Breast epithelium (tissue), 3 donors: ENCODE data around the gene AOPEP.

Source experiments
- CTCF ChIP-seq, 3 donors: fragments of 450-650 bp; IDR thresholded peaks; one replicate each; pipeline ENCODE4 v1.5.1; 2016 to 2017; ENCODE audit warnings: antibody characterized with exemption in 3 of 3, mild to moderate bottlenecking in 3 of 3, moderate library complexity in 3 of 3
- POLR2A ChIP-seq: fragments of 450-650 bp; IDR thresholded peaks from one replicate; pipeline ENCODE4 v1.6.1; 2016; ENCODE audit warnings: antibody characterized with exemption, mild to moderate bottlenecking, moderate library complexity
- POLR2AphosphoS5 ChIP-seq, 3 donors: sonication (generic); formaldehyde crosslinking; IDR thresholded peaks; one replicate each; pipeline ENCODE4 v1.6.1; 2017; ENCODE audit warnings: antibody characterized with exemption in 3 of 3

GRCh38 chr9:94961870-94962269 lies 235.4 kb downstream of the AOPEP start:
- TF ChIP-seq CTCF (IDR thresholded peaks at IDR 0.05) (no peak), POLR2A (no peak), POLR2AphosphoS5 (IDR thresholded peaks at IDR 0.05) (no peak)
